DND-41 (cell line): Measurements from ENCODE around the gene FNBP1L.

Experiments
- CTCF ChIP-seq: IDR thresholded peaks from 2 replicates; pipeline ENCODE4 v1.5.1; 2012; ENCODE audit warnings: borderline replicate concordance, low read length, moderate library complexity, mild to moderate bottlenecking; ENCODE audit not compliant: poor library complexity, severe bottlenecking; ENCODE audit errors: extremely low read depth
- EZH2 ChIP-seq: IDR thresholded peaks from 3 replicates; pipeline ENCODE4 v1.6.1; 2012; ENCODE audit warnings: borderline replicate concordance, low read depth, mild to moderate bottlenecking, moderate library complexity, low read length, inconsistent platforms; ENCODE audit not compliant: severe bottlenecking

- no peak for TF ChIP-seq EZH2
- no peak for TF ChIP-seq CTCF
Measured at GRCh38 chr1:93576746-93577145, 128.8 kb downstream of the FNBP1L start.
